Middle frontal gyrus (tissue), 1 donor: ENCODE results near the gene ZDHHC21.

Experiments used
- DNase-seq: peaks from one replicate; pipeline ENCODE4 v3.0.0-alpha.2; 2015; ENCODE audit warnings: low spot score; ENCODE audit errors: extremely low spot score

ZDHHC21 gene, protein sequence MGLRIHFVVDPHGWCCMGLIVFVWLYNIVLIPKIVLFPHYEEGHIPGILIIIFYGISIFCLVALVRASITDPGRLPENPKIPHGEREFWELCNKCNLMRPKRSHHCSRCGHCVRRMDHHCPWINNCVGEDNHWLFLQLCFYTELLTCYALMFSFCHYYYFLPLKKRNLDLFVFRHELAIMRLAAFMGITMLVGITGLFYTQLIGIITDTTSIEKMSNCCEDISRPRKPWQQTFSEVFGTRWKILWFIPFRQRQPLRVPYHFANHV

DNA sequence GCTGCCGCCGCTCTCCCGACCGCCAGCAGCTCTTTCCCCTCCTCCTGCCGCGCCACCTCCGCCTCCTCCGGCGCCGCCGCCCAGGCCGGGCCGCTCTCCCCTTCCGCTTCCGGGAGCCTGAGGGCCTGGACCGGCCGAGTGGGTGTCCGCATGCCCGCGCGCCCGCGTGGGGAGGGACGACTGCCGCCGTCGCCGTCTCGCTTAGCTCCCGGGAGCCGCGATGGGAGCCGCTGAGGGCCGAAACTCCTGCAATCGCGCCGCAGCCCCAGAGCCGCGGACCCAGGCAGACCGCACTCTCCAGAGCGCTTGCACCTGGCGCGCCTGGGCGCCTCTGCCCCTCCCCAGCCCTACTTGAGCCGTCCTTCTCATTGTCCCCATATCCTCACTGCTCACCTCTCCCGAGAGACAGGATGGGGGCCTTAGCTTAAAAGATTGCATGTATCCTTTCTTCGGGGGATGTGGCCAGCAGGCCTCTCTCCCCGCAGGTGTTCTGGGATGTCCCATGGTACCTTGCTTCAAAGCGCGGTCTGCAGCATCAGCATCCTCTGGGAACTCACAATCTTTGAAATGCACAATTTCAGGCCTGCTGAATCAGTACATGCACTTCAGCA, at the start of gene ZDHHC21:
Gene ZDHHC21, minus strand, starts transcription at position 182 of the 611 bp plus-strand sequence. CDS start 19,092 bp downstream, outside the sequence.
- peak; percentile 71 for DNase-seq

DNA sequence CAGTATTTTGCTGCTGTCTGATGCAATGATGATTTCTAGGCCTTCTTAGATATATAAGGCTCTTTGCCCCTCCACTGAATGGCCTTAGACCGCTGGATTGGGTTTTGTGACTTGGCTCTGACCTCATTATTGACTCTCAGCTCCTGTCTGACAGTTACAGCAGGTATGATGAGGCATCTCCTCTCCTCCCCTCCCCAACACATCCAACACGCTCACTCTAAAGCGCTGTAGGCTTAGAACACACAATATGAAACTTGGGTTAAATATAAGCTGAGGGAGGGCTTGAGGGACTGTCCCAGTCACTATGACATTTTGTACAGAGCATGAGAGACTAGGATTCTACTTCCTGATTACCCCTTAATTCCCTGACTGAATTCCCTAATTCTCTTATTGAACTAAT, 48.1 kb upstream of the ZDHHC21 start:
- DNase-seq, result no peak

DNA sequence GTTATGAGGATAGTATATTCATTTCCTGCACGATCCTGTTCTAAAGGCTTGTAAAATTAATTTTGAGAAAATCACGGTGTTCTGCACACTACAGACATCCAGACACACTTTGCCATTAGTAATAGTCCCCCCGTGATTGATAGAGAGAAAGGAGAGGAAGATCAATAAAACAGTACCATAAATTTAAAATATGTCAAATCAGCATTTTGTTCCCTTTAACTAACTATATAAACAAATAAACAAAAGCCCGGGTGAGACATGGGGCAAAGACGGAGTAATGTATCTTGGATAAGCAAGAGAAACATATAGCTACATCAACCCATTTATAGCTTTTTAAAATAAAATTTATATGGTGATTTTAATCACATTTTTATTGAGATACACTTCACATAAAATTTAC, 39.9 kb upstream of the ZDHHC21 start:
- DNase-seq, result no peak

DNA sequence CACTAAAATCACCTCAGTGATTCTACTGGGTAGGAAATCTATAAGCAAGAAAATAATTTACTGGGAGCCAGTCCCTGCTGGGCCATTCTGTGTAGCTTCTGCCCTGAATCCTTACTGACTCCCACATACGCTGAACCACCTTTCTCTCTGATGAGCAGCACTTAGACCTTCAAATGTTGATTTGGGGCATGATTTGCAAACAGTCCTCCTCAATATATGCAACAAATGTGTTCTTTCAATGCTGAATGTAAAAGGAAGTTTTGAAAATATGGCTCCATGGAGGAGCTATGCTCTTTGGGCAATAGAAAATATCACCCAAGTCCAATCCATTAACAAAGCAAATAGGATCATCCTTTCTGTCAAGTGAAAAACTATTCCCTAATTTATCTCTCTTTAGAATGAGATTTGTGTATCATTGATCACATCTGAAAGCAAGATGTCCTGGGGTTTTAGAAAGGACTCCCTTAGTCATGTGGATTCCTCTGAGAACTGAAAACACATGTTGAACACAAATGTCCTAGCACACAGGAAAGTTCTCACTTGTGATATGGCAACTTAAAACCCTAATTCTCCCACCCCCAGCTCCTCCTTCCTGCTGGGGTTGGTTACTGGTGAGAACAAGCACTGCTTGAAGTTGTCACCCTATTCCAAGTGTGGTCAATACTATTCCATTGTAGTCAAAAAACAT, 38.2 kb upstream of the ZDHHC21 start:
- DNase-seq, result no peak

DNA sequence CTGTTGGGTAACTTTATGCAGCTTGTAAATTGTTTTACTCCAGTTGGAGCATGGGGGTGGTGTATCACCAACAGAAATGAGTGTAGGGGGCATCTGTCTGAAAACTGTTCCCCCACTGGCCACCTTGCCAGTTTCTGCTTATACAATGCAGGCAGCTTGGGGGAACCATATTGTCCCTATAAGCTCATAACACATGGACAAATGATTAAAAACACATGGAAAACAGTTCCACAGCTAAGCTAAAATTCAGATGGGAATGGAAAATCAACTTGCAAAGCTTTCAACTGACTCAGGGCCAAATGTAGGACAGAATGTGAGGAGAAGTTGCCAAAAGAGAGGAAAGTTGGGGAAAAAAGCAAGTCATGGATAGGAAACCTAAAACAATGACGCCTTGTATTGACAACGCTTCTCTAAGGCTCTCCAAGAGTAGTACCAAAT, 37.2 kb upstream of the ZDHHC21 start:
- DNase-seq, result peak; percentile 16

DNA sequence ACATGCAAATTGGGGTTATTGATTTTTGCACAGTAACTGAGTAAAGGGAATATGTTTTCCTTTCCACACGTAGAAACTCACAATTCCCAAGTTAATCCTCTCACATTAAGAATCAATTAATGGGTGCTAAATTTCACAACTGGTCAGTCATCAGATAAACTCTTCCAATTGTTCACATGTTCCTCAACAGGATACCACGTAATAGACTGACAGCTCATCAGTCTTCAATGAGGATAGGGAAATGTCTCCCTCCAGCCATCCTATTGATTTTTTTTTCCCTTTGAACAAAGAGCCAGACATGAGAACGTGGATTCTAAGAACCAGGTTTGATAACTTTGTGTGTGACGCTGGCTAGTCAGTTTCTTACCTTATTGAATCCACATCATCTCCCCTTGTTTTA, 30.1 kb upstream of the ZDHHC21 start:
- DNase-seq, result no peak

DNA sequence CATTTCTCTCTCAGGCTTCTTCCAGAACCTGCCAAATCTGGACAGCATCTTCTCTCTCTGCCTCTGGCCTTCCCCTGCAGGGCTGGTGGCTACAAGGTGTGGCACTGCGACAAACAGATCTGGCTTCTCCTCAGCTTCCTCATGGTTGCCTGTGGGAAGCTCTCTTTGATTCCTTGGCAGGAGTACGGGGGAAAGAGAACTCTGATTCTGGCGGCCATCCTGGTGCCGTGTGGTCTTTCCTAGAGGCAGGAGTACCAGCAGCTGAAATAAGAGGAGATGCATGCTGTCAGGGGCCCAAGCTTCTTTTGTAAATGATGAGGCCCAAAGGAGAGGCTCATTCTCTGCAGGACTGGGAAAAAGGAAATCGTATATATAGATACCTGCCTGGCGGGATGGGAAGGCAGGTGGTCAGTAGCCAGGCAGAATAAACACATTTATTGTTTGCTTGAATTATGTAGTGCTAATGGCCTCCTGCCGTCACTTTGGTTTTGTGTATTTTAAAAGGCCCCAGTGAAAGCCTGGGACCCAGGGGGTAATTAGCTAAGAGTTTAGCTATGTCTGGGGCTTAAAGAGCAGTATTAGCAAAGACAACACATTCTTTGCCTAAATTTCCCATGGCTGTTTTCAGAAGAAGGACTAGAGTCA, 29.3 kb upstream of the ZDHHC21 start, which contains the start of gene CER1:
Gene CER1, minus strand, starts transcription at position 343 of the 645 bp plus-strand sequence. Its CDS starts 61 bp downstream, at position 282.
- no peak for DNase-seq

DNA sequence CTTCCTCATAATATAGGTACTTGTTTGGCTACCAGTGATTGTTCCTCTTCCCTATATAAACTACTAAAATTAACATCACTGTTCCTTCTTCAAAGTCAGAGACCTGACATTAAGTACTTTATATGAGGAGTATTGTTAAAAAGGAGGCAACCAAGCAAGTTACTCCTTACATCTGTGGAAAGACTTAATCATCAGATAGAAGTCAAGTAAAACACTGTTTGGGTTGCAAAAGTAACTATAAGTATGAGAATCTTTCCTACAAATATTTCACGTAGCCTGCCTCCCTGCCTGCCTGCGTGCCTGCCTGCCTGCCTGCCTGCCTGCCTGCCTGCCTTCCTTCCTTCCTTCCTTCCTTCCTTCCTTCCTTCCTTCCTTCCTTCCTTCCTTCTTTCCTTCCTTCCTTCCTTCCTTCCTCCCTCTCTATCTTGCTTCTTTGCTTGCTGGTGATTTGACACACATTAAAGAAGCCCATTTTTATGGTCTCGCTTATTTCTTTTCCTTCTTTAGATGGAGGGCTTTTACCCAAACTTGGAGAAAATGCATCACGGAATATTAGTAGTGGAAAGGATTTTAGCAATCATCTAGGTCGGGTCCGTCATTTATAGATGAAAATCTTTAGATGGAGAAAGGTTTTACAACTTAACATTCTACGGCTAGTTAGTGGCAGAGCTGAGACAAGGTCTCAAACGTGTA, 26.1 kb upstream of the ZDHHC21 start:
- DNase-seq, result no peak

DNA sequence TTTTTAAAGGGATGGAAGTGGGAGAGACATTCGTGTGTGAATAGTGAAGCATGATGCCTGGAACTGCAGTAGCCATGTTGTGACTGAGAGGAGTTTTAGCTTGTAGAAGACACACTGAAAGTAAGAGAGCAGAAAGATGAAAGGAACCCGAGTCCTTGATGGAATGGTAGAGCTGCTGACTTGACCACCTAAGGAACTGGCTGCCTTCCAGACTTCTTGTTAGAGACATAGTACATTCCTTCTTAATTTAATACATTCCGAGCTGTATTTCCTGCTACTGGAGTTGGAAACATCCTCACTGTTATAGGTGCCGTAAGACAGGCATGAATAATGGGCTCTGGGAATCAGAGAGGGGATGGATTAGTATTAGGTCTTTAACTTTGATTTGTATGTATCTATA, 21.9 kb upstream of the ZDHHC21 start:
- no peak for DNase-seq

DNA sequence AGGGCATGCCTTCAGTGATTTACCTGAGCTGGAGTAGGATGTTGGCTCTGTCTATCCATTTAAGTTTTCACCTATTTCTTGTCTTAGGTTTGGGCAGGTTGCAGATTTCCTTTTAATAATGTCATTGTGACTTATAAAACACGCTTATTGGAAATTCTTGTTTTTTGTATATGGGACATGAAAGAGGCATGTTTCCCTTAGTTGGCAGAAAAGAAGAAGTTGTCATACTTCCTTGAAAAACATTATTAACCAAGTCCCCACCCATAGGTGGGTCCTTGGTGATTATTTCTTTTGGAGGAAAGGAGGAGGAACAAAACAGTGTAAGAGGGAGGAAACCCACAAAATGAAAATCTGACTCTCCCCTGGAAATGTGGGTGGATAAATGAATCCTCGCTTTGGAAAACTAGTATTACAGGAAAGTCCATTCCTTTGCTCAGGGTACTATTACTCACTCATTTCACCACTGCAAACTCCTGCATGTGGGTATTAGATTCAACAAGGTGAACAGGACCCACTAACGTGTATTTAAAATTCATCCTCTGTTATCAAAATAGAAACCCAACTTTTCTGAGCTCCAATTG, 20.0 kb upstream of the ZDHHC21 start:
- no peak for DNase-seq

DNA sequence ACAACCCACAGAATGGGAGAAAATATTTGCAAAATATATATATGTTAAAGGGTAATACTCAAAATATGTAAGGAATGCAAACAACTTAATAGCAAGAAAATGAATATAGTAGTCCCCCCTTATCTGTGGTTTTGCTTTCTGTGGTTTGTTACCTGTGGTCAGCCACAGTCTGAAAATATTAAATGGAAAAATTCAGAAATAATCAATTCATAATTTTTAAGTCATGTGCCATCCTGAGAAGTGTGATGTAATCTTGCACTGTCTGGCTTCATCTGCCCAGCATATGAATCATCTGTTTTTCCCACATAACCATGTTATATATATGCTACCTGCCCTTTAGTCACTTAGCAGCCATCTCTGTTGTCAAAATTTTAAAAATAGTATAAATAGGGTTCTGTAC, 17.6 kb upstream of the ZDHHC21 start:
- no peak for DNase-seq

DNA sequence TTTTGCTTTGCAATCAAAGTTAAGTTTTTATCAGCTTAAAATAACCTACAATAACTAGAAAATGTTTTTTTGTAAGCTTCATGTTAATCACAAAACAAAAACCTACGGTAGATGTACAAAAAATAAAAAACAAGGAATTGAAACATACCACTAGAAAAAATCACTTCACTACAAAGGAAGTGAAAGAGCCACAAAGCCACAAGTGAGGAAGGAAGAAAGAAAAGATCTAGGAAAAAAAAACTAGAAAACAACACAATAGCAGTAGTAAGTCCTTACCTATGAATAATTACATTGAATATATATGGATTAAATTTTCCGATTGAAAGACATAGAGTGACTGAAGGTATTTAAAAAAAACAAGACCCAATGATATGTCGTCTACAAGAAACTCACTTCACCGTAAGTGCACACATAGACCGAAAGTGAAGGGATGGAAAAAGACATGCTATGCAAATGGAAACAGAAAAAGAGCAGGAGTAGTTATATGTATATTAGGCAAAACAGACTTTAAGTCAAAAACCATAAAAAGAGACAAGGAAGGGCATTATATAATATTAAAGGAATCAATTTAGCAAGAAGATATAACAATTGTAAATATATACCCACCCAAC, 13.4 kb upstream of the ZDHHC21 start:
- DNase-seq, result no peak

DNA sequence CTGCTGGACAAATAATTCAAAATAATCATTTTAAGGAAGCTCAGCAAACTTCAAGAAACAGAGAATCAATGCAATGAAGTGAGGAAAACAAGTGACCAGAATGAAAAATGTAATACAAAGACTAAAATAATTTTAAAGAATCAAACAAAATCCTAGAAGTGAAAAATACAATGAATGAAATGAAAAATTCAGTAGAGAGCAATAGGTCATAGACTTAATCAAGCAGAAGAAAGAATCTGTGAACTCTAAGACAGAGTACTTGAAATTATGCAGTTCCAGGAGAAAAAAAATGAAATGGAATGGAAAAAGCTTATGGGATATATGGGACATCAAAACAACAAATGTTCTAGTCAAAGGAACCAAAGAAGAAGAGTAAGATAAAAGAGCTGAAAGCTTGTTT, 11.8 kb upstream of the ZDHHC21 start:
- DNase-seq, result no peak

DNA sequence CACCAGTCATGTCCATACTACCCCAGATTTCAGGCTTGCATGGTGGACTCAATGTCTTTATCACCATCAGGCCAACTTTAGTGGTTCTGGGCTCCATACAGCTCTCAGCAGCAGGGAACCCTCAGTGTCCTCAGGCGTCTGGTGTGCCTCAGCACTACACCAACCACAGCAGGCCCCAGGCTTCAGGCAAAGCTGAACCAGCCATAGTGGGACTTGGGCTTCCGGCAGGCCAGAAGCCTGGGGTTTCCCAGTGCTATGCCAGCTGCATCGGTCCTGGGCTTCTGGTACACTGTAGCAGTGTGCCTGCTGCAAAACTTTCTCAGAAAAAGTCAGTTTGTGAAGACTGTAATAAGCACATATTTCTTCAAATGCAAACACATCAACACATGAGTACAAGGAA, 11.0 kb upstream of the ZDHHC21 start:
- no peak for DNase-seq

DNA sequence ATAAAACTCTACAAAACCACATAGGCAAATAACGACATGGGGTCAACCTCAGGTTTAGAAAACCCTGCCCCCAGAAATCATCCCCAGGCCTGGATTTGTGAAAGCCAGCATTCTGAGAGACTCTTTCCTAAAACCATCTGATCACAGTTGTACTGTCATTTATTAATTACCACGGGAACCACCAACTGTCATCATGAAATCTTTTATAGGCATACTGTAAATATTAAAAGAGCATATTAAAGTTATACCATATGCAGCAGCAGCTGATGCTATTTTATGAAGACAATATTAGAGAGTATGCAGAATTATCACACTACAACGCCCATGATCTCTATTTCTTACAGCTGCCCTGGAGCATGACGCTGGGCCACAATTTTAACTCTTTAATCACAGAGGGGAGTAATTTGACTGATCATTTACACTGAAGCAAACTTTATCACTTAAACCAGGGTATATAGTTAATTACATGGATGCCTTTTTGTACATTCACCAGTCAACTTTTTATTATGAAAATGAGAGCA, 9.0 kb upstream of the ZDHHC21 start:
- DNase-seq, result no peak

DNA sequence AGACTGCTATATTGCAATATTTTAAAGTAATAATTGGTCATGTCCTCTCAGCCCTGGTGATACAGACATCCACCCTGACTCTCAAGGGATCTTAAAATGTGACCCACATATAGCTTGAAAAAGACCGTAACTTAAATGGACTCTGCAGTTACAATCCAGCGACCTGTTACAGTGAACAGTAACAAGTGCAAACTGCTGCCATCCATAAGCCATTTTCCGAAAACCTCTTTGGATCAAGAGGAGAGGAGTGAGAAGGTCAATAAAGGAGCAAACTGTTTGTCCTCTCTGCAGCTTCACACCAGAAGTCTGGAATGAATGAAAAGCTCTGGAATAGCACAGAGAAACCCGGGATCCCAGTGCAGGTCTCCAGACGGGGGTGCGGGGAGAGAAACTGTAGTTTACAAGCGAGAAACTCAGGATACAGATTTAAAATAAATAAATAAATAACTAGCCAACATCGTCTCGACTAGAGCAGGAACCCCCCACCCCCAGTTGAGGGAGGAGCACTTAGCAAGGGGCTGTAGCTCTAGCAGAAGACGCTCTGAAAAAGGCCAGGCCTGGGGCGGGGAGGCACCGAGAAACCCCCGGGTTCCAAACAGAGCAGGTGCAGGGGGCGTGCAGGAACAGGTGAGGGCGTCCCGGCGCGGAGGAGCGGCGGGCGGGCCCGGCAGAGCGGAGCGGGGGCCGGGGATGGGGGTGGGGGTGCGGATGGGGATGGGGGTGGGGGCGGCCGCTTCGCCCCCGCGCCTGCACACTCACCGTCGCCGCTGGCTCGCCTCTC, 572 bp downstream of the ZDHHC21 start:
- DNase-seq, result no peak

DNA sequence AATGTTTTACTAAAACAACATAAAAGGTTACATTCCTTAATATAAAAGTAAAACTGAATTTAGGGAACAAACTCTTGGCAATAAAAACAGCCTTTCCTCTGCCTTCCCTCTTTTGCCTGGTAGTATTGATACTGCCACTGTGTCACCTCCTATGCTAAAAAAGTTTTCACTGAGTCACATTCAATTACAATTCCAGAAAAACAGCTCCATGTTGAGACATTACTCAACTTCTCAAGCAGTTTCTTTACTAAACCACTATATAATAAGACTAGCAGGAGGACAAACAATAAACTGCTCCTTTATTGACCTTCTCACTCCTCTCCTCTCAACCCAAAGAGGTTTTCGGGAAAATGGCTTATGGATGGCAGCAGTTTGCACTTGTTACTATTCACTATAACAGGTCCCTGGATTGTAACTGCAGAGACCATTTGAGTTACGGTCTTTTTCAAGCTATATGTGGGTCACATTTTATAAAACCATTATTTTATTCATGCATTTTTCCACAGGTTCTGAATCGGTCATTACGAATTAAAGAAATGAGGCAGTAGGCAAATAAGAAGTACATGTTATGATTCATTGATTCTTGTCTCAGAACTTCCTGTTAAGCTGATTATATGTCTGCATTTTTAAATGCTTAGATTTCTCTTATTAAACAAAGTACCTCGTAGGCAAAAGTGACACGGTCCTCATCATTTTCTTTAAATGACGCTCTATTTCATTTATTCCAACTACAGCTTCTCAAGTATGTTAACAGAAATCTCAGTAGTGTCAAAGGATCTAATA, 2.1 kb downstream of the ZDHHC21 start:
- DNase-seq, result no peak

DNA sequence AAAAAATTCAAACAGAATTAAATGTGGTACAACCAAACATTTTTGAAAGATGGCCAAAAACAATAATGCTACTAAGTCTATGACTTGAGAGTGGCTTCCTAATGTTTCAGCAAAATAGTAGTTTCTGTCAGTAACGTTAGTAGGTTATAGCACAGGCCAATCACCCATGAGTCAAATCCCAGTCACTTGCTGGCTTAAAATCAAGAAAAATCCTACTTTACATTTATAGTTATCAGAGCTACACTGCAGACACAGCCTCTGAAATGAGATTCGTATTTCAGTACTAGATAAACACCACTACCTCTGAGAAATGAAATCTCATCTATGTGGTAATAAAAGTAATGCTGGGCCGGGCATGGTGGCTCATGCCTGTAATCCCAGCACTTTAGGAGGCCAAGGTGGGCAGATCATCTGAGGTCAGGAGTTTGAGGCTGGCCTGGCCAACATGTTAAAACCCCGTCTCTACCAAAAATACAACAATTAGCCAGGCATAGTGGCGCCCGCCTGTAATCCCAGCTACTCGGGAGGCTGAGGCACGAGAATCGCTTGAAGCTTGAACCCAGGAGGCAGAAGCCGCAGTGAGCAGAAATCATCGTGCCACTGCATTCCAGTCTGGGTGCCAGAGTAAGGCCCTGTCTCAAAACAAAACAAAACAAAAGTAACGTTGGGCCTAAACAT, 6.1 kb downstream of the ZDHHC21 start:
- no peak for DNase-seq
